Measurements from ENCODE around the gene TMEM267.
A peak's percentile ranks its signal among the peaks of the same experiment; 100 is the strongest.
"Not testable (repeated sequence)": the region's sequence is repeated elsewhere in the genome, so short reads cannot be mapped to it uniquely, and the experiment has no call there.

The TMEM267 gene

GRCh38 chr5:43429016-43429415 lies 54.6 kb downstream of the TMEM267 start:
- H3K36me3 ChIP-seq: no peaks in the 10 kb centered on the region
- peaks cover 0 to 14% (median 6%) of the 10 kb centered on the region in 10 experiments; a peak in 11 of 20 replicates for H3K4me1 ChIP-seq
- H3K27ac ChIP-seq: no peak overlapping the region
- peaks cover 0 to 5% (median 0%) of the 10 kb centered on the region in 11 experiments; a peak in 1 of 22 replicates for H3K9me3 ChIP-seq (replicated peaks in 1 of 11)
- no peak overlapping the region for H3K9ac ChIP-seq
- no peak for TF ChIP-seq Cebpa-rat (IDR thresholded peaks at IDR 0.05)
- no peak overlapping the region for H3K4me2 ChIP-seq
- H3K27me3 ChIP-seq: no peaks in the 10 kb centered on the region
- no peak overlapping the region for H3K4me3 ChIP-seq
- no peaks in the 10 kb centered on the region for H4K20me1 ChIP-seq

GRCh38 chr5:43427306-43427705 lies 56.4 kb downstream of the TMEM267 start:
- H3K4me1 ChIP-seq: peaks cover 0 to 7% (median 1%) of the 10 kb centered on the region in 10 experiments; a peak in 11 of 20 replicates
- no peak overlapping the region for H3K9ac ChIP-seq
- peaks cover 0 to 5% (median 0%) of the 10 kb centered on the region in 11 experiments; a peak in 1 of 22 replicates for H3K9me3 ChIP-seq (replicated peaks in 1 of 11)
- H3K36me3 ChIP-seq: no peaks in the 10 kb centered on the region
- H4K20me1 ChIP-seq: no peaks in the 10 kb centered on the region
- no peak overlapping the region for H3K4me2 ChIP-seq
- H3K27me3 ChIP-seq: no peaks in the 10 kb centered on the region
- no peak overlapping the region for H3K27ac ChIP-seq
- H3K4me3 ChIP-seq: no peak overlapping the region
- TF ChIP-seq Cebpa-rat (IDR thresholded peaks at IDR 0.05): no peak

- H4K20me1 ChIP-seq: no peaks in the 10 kb centered on the region
- H3K4me3 ChIP-seq: no peak overlapping the region
- no peaks in the 10 kb centered on the region for H3K36me3 ChIP-seq
- no peak overlapping the region for H3K27ac ChIP-seq
- no peak overlapping the region for H3K9ac ChIP-seq
- no peak for TF ChIP-seq Cebpa-rat (IDR thresholded peaks at IDR 0.05)
- no peaks in the 10 kb centered on the region for H3K27me3 ChIP-seq
- peaks cover 0 to 5% (median 0%) of the 10 kb centered on the region in 10 experiments; a peak in 3 of 20 replicates for H3K4me1 ChIP-seq
- H3K9me3 ChIP-seq (replicated peaks in 1 of 11): peaks cover 0 to 5% (median 0%) of the 10 kb centered on the region in 11 experiments; a peak in 1 of 22 replicates
- H3K4me2 ChIP-seq: no peak overlapping the region
Observed at GRCh38 chr5:43425983-43426382, 57.7 kb downstream of the TMEM267 start.

GRCh38 chr5:43423086-43423485 lies 60.6 kb downstream of the TMEM267 start:
- not testable (repeated sequence) for H3K4me2 ChIP-seq; H3K27me3 ChIP-seq; H3K27ac ChIP-seq; H3K9me3 ChIP-seq (replicated peaks in 1 of 11); H3K4me3 ChIP-seq; H4K20me1 ChIP-seq; H3K4me1 ChIP-seq; H3K9ac ChIP-seq; H3K36me3 ChIP-seq

- no peaks in the 10 kb centered on the region for H4K20me1 ChIP-seq
- no peak overlapping the region for H3K4me3 ChIP-seq
- H3K27me3 ChIP-seq: no peaks in the 10 kb centered on the region
- H3K36me3 ChIP-seq: no peaks in the 10 kb centered on the region
- H3K9me3 ChIP-seq (replicated peaks in 1 of 11): peaks cover 0 to 5% (median 0%) of the 10 kb centered on the region in 11 experiments; a peak in 1 of 22 replicates
- no peak overlapping the region for H3K4me2 ChIP-seq
- H3K9ac ChIP-seq: no peak overlapping the region
- H3K4me1 ChIP-seq: no peaks in the 10 kb centered on the region
- H3K27ac ChIP-seq: no peak overlapping the region
- no peak for TF ChIP-seq Cebpa-rat (IDR thresholded peaks at IDR 0.05)
Observed at GRCh38 chr5:43422143-43422542, 61.5 kb downstream of the TMEM267 start.

GRCh38 chr5:43421450-43422133 lies 62.1 kb downstream of the TMEM267 start:
- H3K27ac ChIP-seq: no peak overlapping the region
- peaks cover 0 to 1% (median 0%) of the 10 kb centered on the region in 11 experiments; a peak in 1 of 22 replicates for H3K9me3 ChIP-seq (replicated peaks in 1 of 11)

GRCh38 chr5:43420241-43420640 lies 63.4 kb downstream of the TMEM267 start:
- no peak for TF ChIP-seq Cebpa-rat (IDR thresholded peaks at IDR 0.05)
- no peak overlapping the region for H3K9ac ChIP-seq
- H3K4me3 ChIP-seq: no peak overlapping the region
- H3K27ac ChIP-seq: no peak overlapping the region
- H3K36me3 ChIP-seq: no peaks in the 10 kb centered on the region
- H3K4me2 ChIP-seq: no peak overlapping the region
- H4K20me1 ChIP-seq: no peaks in the 10 kb centered on the region
- H3K9me3 ChIP-seq (replicated peaks in 1 of 11): no peaks in the 10 kb centered on the region
- no peaks in the 10 kb centered on the region for H3K27me3 ChIP-seq
- no peaks in the 10 kb centered on the region for H3K4me1 ChIP-seq

More at GRCh38 chr5:43421450-43422133, 62.1 kb downstream of the TMEM267 start:
- no peaks in the 10 kb centered on the region for H4K20me1 ChIP-seq
- 0 out of 22 replicates have a peak, but pooled peaks of 1 of the 11 experiments have one; percentile 8 for TF ChIP-seq Cebpa-rat (IDR thresholded peaks at IDR 0.05)
- H3K4me1 ChIP-seq: no peaks in the 10 kb centered on the region
- no peak overlapping the region for H3K4me3 ChIP-seq
- no peak overlapping the region for H3K4me2 ChIP-seq
- no peaks in the 10 kb centered on the region for H3K36me3 ChIP-seq
- H3K27me3 ChIP-seq: no peaks in the 10 kb centered on the region
- H3K9ac ChIP-seq: no peak overlapping the region

- no peak overlapping the region for H3K4me2 ChIP-seq
- H3K27me3 ChIP-seq: no peaks in the 10 kb centered on the region
- no peaks in the 10 kb centered on the region for H3K9me3 ChIP-seq (replicated peaks in 1 of 11)
- H3K36me3 ChIP-seq: no peaks in the 10 kb centered on the region
- H4K20me1 ChIP-seq: no peaks in the 10 kb centered on the region
- no peak for TF ChIP-seq Cebpa-rat (IDR thresholded peaks at IDR 0.05)
- no peak overlapping the region for H3K4me3 ChIP-seq
- H3K9ac ChIP-seq: no peak overlapping the region
- no peaks in the 10 kb centered on the region for H3K4me1 ChIP-seq
- no peak overlapping the region for H3K27ac ChIP-seq
Observed at GRCh38 chr5:43418561-43418960, 65.1 kb downstream of the TMEM267 start.

GRCh38 chr5:43416803-43417394 lies 66.8 kb downstream of the TMEM267 start:
- no peak overlapping the region for H3K4me3 ChIP-seq
- H3K27ac ChIP-seq: no peak overlapping the region
- no peaks in the 10 kb centered on the region for H3K9me3 ChIP-seq (replicated peaks in 1 of 11)
- no peaks in the 10 kb centered on the region for H3K4me1 ChIP-seq
- no peaks in the 10 kb centered on the region for H3K27me3 ChIP-seq
- no peak for TF ChIP-seq Cebpa-rat (IDR thresholded peaks at IDR 0.05)
- no peak overlapping the region for H3K4me2 ChIP-seq
- H3K9ac ChIP-seq: no peak overlapping the region
- no peaks in the 10 kb centered on the region for H4K20me1 ChIP-seq
- H3K36me3 ChIP-seq: no peaks in the 10 kb centered on the region

Measured in BLaER1 treated with 17β-estradiol and CSF1 and Interleukin-3, amounts not matched to agents 10 nM and 100 nM (cell line).